Vagina (tissue), 2 donors: ENCODE measurements around the gene CCDC188.

Experiments
- CTCF ChIP-seq, 3 experiments: fragments of 450-650 bp in 2 of 3; fragments of 200-600 bp in 1 of 3; sonication (generic) in 1 of 3; IDR thresholded peaks; one replicate each; pipeline ENCODE4 v1.5.1; 2017 to 2019; ENCODE audit warnings: antibody characterized with exemption in 3 of 3, mild to moderate bottlenecking in 2 of 3, moderate library complexity in 2 of 3
- POLR2A ChIP-seq, 2 donors: fragments of 450-650 bp; IDR thresholded peaks; one replicate each; pipeline ENCODE4 v1.6.1; 2017; ENCODE audit warnings: antibody characterized with exemption in 2 of 2, mild to moderate bottlenecking in 2 of 2, moderate library complexity in 2 of 2

DNA sequence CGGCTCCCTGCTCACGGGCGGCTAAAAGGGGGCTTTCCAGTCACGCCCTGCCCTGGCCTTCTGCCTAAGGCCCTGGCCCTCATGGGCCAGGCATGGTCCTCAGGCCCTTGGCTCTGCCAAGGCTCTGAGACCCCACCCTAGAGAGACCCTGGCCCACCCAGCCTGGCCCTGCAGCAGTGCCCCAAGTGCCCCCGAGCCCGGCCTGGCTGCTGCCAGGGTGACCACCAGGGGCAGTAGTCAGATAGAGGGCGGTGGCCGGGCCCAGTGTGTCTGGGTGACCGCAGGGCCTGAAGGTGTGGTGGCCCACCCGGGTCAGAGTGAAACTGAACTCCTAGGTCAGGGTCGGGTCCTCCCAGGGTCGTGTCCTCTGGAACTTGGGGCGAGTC lies 29.4 kb upstream of the CCDC188 start:
- TF ChIP-seq CTCF (IDR thresholded peaks at IDR 0.05) (no peak), POLR2A (IDR thresholded peaks at IDR 0.05) (no peak)
